SK-N-SH (cell line): ENCODE results near the gene SORCS3. TPM values are rescaled to one million over a fixed set of nuclear protein-coding genes. Genes with fewer than 3 reads are reported as not detected.

ENCODE experiments used
- CTCF ChIA-PET: fragments of 300-600, 350-600 bp; formaldehyde crosslinking; extraction: SDS; loops from one replicate; lab custom pipeline; 2021; lab: Yijun Ruan, JAX
- POLR2A ChIA-PET: fragments of 350-600 bp; sonication (Branson Sonifier 250); formaldehyde crosslinking; extraction: SDS; loops from one replicate; lab custom pipeline; 2020; ENCODE audit warnings: antibody characterized with exemption, inconsistent platforms; lab: Yijun Ruan, JAX
- DNase-seq: peaks from one replicate; pipeline ENCODE4 v3.0.0; 2012
- H2AFZ ChIP-seq: fragments of 200-600 bp; sonication (generic); 2 replicates; pipeline ENCODE4 v1.8.1; 2016; ENCODE audit warnings: antibody characterized with exemption, mild to moderate bottlenecking, low read depth
- H3F3A ChIP-seq: fragments of 200-600 bp; sonication (generic); replicated peaks from 2 replicates; pipeline ENCODE3; 2016; ENCODE audit warnings: antibody characterized with exemption, mild to moderate bottlenecking; ENCODE audit not compliant: insufficient read depth
- H3K27ac ChIP-seq, 2 experiments: fragments of 200-500 bp in 1 of 2; fragments of 200-600 bp in 1 of 2; sonication (Bioruptor generic) in 1 of 2; sonication (generic), shearing (Covaris generic) in 1 of 2; 2 replicates each; pipeline versions ENCODE4 v1.5.1 to v1.6.1; 2014 to 2016; ENCODE audit warnings: low read depth in 2 of 2, inconsistent platforms in 1 of 2, low read length in 1 of 2, mild to moderate bottlenecking in 1 of 2, mixed read lengths in 1 of 2
- H3K27me3 ChIP-seq: fragments of 200-600 bp; sonication (generic), shearing (Covaris generic); 2 replicates; pipeline ENCODE4 v1.6.1; 2016; ENCODE audit warnings: mixed run types; ENCODE audit not compliant: insufficient read depth
- H3K36me3 ChIP-seq, 2 experiments: fragments of 200-500 bp in 1 of 2; fragments of 200-600 bp in 1 of 2; sonication (Bioruptor generic) in 1 of 2; sonication (generic) in 1 of 2; replicated peaks in 1 of 2; 2 replicates each; pipeline versions ENCODE3 to v1.5.1; 2014 to 2016; ENCODE audit warnings: low read length in 1 of 2, mild to moderate bottlenecking in 1 of 2; ENCODE audit not compliant: insufficient read depth in 2 of 2, control insufficient read depth in 1 of 2
- H3K4me1 ChIP-seq, 2 experiments: fragments of 200-500 bp in 1 of 2; fragments of 200-600 bp in 1 of 2; sonication (Bioruptor generic) in 1 of 2; sonication (generic), shearing (Covaris generic) in 1 of 2; 2 replicates each; pipeline versions ENCODE4 v1.5.1 to v1.6.1; 2014 to 2016; ENCODE audit warnings: low read depth in 1 of 2, low read length in 1 of 2, mixed run types in 1 of 2; ENCODE audit not compliant: insufficient read depth in 2 of 2, control insufficient read depth in 1 of 2
- H3K4me2 ChIP-seq: fragments of 200-600 bp; sonication (generic), shearing (Covaris generic); 2 replicates; pipeline ENCODE4 v1.6.1; 2017; ENCODE audit warnings: mixed run types
- H3K4me3 ChIP-seq, 2 experiments: fragments of 200-500 bp in 1 of 2; fragments of 200-600 bp in 1 of 2; sonication (Bioruptor generic) in 1 of 2; sonication (generic), shearing (Covaris generic) in 1 of 2; 2 replicates each; pipeline versions ENCODE4 v1.5.1 to v1.8.1; 2014 to 2016; ENCODE audit warnings: low read depth in 2 of 2, inconsistent platforms in 1 of 2, low read length in 1 of 2, mild to moderate bottlenecking in 1 of 2, mixed read lengths in 1 of 2, moderate library complexity in 1 of 2
- H3K79me2 ChIP-seq: fragments of 200-600 bp; sonication (generic); 2 replicates; pipeline ENCODE4 v1.8.1; 2017; ENCODE audit warnings: mild to moderate bottlenecking; ENCODE audit not compliant: insufficient read depth
- H3K9ac ChIP-seq: fragments of 200-600 bp; sonication (generic); 2 replicates; pipeline ENCODE4 v1.6.1; 2017; ENCODE audit warnings: mixed run types
- H3K9me2 ChIP-seq: fragments of 200-600 bp; sonication (generic); 2 replicates; pipeline ENCODE4 v1.6.1; 2017; ENCODE audit warnings: mixed run types
- H3K9me3 ChIP-seq: fragments of 200-600 bp; sonication (generic); 2 replicates; pipeline ENCODE4 v1.6.1; 2017; ENCODE audit warnings: mixed run types, mild to moderate bottlenecking, moderate library complexity
- H4K20me1 ChIP-seq: fragments of 200-600 bp; sonication (generic); 2 replicates; pipeline ENCODE4 v1.6.1; 2017; ENCODE audit warnings: mild to moderate bottlenecking, mixed run types; ENCODE audit not compliant: insufficient read depth
- CHD2 ChIP-seq: fragments of 150-350 bp; IDR thresholded peaks from 2 replicates; pipeline ENCODE4 v1.6.1; 2018; ENCODE audit warnings: low read length; ENCODE audit not compliant: partially characterized antibody
- ELF1 ChIP-seq: IDR thresholded peaks from 2 replicates; pipeline ENCODE4 v1.4.0; 2012
- EP300 ChIP-seq, 2 experiments: IDR thresholded peaks; 2 replicates each; pipeline versions ENCODE4 v1.4.0 to v1.6.1; 2012; ENCODE audit warnings: borderline replicate concordance in 1 of 2, low read depth in 1 of 2, low read length in 1 of 2
- EZH2phosphoT487 ChIP-seq: fragments of 200-600 bp; sonication (generic); IDR thresholded peaks from 2 replicates; pipeline ENCODE4 v1.6.1; 2017; ENCODE audit warnings: low read depth, mixed run types, mild to moderate bottlenecking, antibody characterized with exemption, moderate library complexity, borderline replicate concordance
- FOSL2 ChIP-seq: IDR thresholded peaks from 2 replicates; pipeline ENCODE4 v1.4.0; 2012; ENCODE audit warnings: low read depth, mild to moderate bottlenecking, moderate library complexity, borderline replicate concordance
- FOXJ3 ChIP-seq: sonication (generic); formaldehyde crosslinking; IDR thresholded peaks from 2 replicates; pipeline ENCODE4 v1.5.1; 2020; ENCODE audit warnings: mild to moderate bottlenecking, missing genetic modification reagents
- FOXM1 ChIP-seq: IDR thresholded peaks from 2 replicates; pipeline ENCODE4 v1.4.0; 2012; ENCODE audit warnings: low read depth, mild to moderate bottlenecking
- GABPA ChIP-seq: IDR thresholded peaks from 2 replicates; pipeline ENCODE4 v1.4.0; 2012; ENCODE audit warnings: low read depth, mild to moderate bottlenecking
- GATA2 ChIP-seq: sonication (generic); formaldehyde crosslinking; IDR thresholded peaks from 2 replicates; pipeline ENCODE4 v1.5.0; 2020; ENCODE audit warnings: mild to moderate bottlenecking, missing genetic modification reagents
- JUND ChIP-seq: IDR thresholded peaks from 2 replicates; pipeline ENCODE4 v1.4.0; 2012
- POLR2AphosphoS5 ChIP-seq: IDR thresholded peaks from 2 replicates; pipeline ENCODE4 v1.6.1; 2012; ENCODE audit warnings: low read depth, low read length
- RAD21 ChIP-seq: IDR thresholded peaks from 2 replicates; pipeline ENCODE4 v1.6.1; 2012; ENCODE audit warnings: mild to moderate bottlenecking, low read length
- RFX5 ChIP-seq: IDR thresholded peaks from 2 replicates; pipeline ENCODE4 v1.6.1; 2012; ENCODE audit warnings: mild to moderate bottlenecking, improper control_type of control experiment, low read length
- SIN3A ChIP-seq: IDR thresholded peaks from 2 replicates; pipeline ENCODE4 v1.6.1; 2012; ENCODE audit warnings: low read depth, mild to moderate bottlenecking, low read length, moderate library complexity, borderline replicate concordance
- TAF1 ChIP-seq: IDR thresholded peaks from 2 replicates; pipeline ENCODE4 v1.6.1; 2012; ENCODE audit warnings: low read depth, mild to moderate bottlenecking, low read length, moderate library complexity, borderline replicate concordance
- TCF12 ChIP-seq: IDR thresholded peaks from 2 replicates; pipeline ENCODE4 v1.4.0; 2012
- WGBS: methylation state at CpG from one replicate; pipeline ENCODE4 v1.1.6; 2017; ENCODE audit warnings: low lambda C conversion rate; 5-methylcytosine and 5-hydroxymethylcytosine counted together
- polyA plus RNA-seq, 3 experiments: library from polyadenylated mRNA; depleted of rRNA; stranded (reverse); fragments of >200 nt; gene quantifications; 2 replicates each; pipeline ENCODE4 v1.2.3, GENCODE V29; 2012
- TF ChIP-seq, protein P1 (sequence below): IDR thresholded peaks from 2 replicates; pipeline ENCODE4 v1.6.1; 2012; ENCODE audit warnings: mild to moderate bottlenecking, low read depth, low read length, moderate library complexity
- TF ChIP-seq, protein P2 (sequence below): IDR thresholded peaks from 2 replicates; pipeline ENCODE4 v1.4.0; 2012; ENCODE audit warnings: low read depth, borderline replicate concordance
- TF ChIP-seq, protein P3 (sequence below): IDR thresholded peaks from 2 replicates; pipeline ENCODE4 v1.4.0; 2012; ENCODE audit warnings: low read depth, borderline replicate concordance
- TF ChIP-seq, protein P4 (sequence below): fragments of 150-350 bp; IDR thresholded peaks from 2 replicates; pipeline ENCODE4 v1.6.1; 2016; ENCODE audit warnings: mild to moderate bottlenecking, low read depth, low read length

The SORCS3 gene
- polyA plus RNA-seq, 1 of the 3 experiments (the other 2 are of a cell fraction): not detected

DNA sequence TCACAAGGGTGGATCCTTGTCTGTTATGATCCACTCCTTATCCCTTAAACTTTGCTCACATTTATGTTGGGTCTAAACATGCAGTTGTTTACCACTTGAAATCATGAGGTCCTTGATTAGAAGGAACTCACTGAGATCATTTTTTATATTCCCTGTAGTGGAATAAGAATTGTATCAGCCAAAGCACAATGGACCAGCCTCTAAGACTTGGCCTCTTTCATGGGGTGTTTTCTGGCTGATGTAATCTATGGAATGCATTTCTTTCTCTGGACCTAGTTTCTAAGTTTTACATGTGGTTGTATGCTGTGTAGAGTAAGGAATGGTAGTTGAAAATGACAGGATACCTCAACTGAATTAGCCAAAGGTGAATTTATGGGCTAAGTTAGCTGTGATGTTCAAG, 376.6 kb downstream of the SORCS3 start:
- Histone ChIP-seq H2AFZ (no peak overlapping the region), H3K27me3 (no peaks in the 10 kb centered on the region), H3K9me3 (peaks cover 9% of the 10 kb centered on the region; the same call in 1 of the 2 replicates), H3K4me2 (no peak overlapping the region), H3K4me3 (no peak overlapping the region), H3K36me3 (no peaks in the 10 kb centered on the region), H4K20me1 (no peaks in the 10 kb centered on the region), H3K27ac (no peak overlapping the region), H3K9me2 (no peaks in the 10 kb centered on the region), H3K9ac (no peak overlapping the region), H3F3A (no peaks in the 10 kb centered on the region), H3K4me1 (no peaks in the 10 kb centered on the region), H3K79me2 (no peaks in the 10 kb centered on the region)
- no peak for DNase-seq
- CTCF ChIA-PET: no interaction called here
- POLR2A ChIA-PET: no interaction called here
- no peak for TF ChIP-seq POLR2AphosphoS5

DNA sequence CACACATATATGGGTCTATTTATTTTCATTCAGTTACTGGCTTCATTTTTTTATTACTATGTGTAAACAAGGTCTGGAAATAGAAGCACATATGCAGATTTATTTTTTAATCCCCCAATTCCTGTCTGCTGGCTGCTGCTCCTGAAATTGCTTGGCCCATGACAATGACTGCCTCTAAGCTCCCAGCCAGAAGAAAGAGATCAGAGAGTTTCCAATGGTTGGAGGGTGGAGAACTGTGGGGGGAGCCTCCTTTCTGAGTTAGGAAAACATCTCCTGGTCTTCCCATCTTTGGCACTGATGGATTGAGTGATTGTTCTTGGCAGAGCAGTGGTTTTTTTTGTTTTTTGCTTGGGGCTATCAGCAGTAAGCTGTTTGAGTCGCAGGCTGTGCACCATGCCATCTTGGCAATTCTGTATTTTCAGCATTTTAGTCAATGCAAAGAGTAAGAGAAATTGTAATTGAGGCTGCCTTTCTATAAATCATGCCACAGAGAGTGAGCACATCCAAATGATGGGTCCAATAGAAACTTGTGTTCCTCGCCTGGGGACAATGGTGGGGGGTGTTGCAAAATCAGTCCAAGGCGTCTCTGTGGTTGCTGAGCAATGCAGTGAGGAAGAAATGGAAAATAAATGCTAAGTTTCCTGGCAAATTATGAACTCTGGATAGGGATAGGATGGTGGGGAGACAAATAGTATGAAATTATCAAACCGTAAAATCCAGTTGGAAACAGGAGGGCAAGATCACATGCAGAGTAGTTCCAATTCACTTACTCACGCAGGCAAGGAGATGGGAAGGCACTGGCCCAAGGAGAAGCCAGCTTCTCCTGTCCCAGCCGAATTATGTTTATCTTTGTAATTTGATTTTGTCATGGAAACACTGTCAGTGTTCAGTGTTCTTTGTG, 382.4 kb downstream of the SORCS3 start:
- Histone ChIP-seq H3K4me2 (no peak overlapping the region), H3K27me3 (no peaks in the 10 kb centered on the region), H4K20me1 (no peaks in the 10 kb centered on the region), H3K4me1 (no peaks in the 10 kb centered on the region), H3F3A (no peaks in the 10 kb centered on the region), H3K9me3 (no peaks in the 10 kb centered on the region), H3K27ac (no peak overlapping the region), H3K79me2 (no peaks in the 10 kb centered on the region), H3K9me2 (no peaks in the 10 kb centered on the region), H3K36me3 (no peaks in the 10 kb centered on the region), H2AFZ (no peak overlapping the region), H3K4me3 (no peak overlapping the region), H3K9ac (no peak overlapping the region)
- ChIA-PET CTCF (interaction anchor here (0.7 kb wide), 1 partner anchor 23 kb away, joined by 3 read pairs; no protein-coding TSS in a partner anchor), POLR2A (no interaction called here)
- DNase-seq: no peak
- no peak for TF ChIP-seq CHD2
- TF ChIP-seq FOXM1: no peak
- no peak for TF ChIP-seq FOSL2
- TF ChIP-seq, protein P1, sequence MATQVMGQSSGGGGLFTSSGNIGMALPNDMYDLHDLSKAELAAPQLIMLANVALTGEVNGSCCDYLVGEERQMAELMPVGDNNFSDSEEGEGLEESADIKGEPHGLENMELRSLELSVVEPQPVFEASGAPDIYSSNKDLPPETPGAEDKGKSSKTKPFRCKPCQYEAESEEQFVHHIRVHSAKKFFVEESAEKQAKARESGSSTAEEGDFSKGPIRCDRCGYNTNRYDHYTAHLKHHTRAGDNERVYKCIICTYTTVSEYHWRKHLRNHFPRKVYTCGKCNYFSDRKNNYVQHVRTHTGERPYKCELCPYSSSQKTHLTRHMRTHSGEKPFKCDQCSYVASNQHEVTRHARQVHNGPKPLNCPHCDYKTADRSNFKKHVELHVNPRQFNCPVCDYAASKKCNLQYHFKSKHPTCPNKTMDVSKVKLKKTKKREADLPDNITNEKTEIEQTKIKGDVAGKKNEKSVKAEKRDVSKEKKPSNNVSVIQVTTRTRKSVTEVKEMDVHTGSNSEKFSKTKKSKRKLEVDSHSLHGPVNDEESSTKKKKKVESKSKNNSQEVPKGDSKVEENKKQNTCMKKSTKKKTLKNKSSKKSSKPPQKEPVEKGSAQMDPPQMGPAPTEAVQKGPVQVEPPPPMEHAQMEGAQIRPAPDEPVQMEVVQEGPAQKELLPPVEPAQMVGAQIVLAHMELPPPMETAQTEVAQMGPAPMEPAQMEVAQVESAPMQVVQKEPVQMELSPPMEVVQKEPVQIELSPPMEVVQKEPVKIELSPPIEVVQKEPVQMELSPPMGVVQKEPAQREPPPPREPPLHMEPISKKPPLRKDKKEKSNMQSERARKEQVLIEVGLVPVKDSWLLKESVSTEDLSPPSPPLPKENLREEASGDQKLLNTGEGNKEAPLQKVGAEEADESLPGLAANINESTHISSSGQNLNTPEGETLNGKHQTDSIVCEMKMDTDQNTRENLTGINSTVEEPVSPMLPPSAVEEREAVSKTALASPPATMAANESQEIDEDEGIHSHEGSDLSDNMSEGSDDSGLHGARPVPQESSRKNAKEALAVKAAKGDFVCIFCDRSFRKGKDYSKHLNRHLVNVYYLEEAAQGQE: no peak
- no peak for TF ChIP-seq GABPA
- TF ChIP-seq EP300 (IDR thresholded peaks at IDR 0.05; ENCODE audit: borderline replicate concordance in 1 of 2, low read depth in 1 of 2, low read length in 1 of 2): no peak
- TF ChIP-seq GATA2 (CRISPR knock-in tag): no peak
- no peak for TF ChIP-seq ELF1
- no peak for TF ChIP-seq TCF12
- TF ChIP-seq TAF1: no peak
- TF ChIP-seq POLR2AphosphoS5: no peak
- no peak for TF ChIP-seq RFX5
- TF ChIP-seq SIN3A: no peak
- no peak for TF ChIP-seq RAD21
- no peak for TF ChIP-seq FOXJ3
- TF ChIP-seq JUND: no peak
- TF ChIP-seq, protein P2, sequence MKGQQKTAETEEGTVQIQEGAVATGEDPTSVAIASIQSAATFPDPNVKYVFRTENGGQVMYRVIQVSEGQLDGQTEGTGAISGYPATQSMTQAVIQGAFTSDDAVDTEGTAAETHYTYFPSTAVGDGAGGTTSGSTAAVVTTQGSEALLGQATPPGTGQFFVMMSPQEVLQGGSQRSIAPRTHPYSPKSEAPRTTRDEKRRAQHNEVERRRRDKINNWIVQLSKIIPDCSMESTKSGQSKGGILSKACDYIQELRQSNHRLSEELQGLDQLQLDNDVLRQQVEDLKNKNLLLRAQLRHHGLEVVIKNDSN: no peak
- TF ChIP-seq, protein P3, sequence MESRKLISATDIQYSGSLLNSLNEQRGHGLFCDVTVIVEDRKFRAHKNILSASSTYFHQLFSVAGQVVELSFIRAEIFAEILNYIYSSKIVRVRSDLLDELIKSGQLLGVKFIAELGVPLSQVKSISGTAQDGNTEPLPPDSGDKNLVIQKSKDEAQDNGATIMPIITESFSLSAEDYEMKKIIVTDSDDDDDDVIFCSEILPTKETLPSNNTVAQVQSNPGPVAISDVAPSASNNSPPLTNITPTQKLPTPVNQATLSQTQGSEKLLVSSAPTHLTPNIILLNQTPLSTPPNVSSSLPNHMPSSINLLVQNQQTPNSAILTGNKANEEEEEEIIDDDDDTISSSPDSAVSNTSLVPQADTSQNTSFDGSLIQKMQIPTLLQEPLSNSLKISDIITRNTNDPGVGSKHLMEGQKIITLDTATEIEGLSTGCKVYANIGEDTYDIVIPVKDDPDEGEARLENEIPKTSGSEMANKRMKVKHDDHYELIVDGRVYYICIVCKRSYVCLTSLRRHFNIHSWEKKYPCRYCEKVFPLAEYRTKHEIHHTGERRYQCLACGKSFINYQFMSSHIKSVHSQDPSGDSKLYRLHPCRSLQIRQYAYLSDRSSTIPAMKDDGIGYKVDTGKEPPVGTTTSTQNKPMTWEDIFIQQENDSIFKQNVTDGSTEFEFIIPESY: no peak
- TF ChIP-seq, protein P4, sequence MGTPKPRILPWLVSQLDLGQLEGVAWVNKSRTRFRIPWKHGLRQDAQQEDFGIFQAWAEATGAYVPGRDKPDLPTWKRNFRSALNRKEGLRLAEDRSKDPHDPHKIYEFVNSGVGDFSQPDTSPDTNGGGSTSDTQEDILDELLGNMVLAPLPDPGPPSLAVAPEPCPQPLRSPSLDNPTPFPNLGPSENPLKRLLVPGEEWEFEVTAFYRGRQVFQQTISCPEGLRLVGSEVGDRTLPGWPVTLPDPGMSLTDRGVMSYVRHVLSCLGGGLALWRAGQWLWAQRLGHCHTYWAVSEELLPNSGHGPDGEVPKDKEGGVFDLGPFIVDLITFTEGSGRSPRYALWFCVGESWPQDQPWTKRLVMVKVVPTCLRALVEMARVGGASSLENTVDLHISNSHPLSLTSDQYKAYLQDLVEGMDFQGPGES: no peak
- no peak for TF ChIP-seq EZH2phosphoT487
- WGBS: 12% methylated on average over 6 of the region's 6 CpGs
